Brain microvascular endothelial cell (primary cell): ENCODE measurements around the gene GID4.

Experiments used
- DNase-seq: peaks from one replicate; pipeline ENCODE4 v3.0.0-alpha.2; 2020
- H3K27ac ChIP-seq: fragments of 250-450 bp; sonication (Bioruptor Pico); 2 replicates; pipeline ENCODE4 v1.5.1; 2020; ENCODE audit warnings: mild to moderate bottlenecking, moderate library complexity
- H3K27me3 ChIP-seq: fragments of 250-450 bp; sonication (Bioruptor Pico); replicated peaks from 2 replicates; pipeline ENCODE4 v1.5.1; 2020; ENCODE audit warnings: mild to moderate bottlenecking
- H3K36me3 ChIP-seq: fragments of 250-450 bp; sonication (Bioruptor Pico); replicated peaks from 2 replicates; pipeline ENCODE4 v1.5.1; 2020; ENCODE audit warnings: mild to moderate bottlenecking
- H3K4me3 ChIP-seq: 2 replicates; pipeline ENCODE4 v1.5.1; 2011; ENCODE audit warnings: low read depth, mild to moderate bottlenecking, control low read depth, low read length, moderate library complexity
- in situ Hi-C: cut with HindIII; loops from 2 replicates; pipeline ENCODE4 v1.10.0; 2017; ENCODE audit warnings: low sequenced_read_pairs, low pct_ligation_motif_present
- TF ChIP-seq, protein P1 (sequence below): IDR thresholded peaks from 2 replicates; pipeline ENCODE4 v1.5.1; 2011; ENCODE audit warnings: low read depth, mild to moderate bottlenecking, moderate library complexity, low read length, control low read depth, inconsistent platforms; ENCODE audit errors: missing control alignments

The GID4 gene

DNA sequence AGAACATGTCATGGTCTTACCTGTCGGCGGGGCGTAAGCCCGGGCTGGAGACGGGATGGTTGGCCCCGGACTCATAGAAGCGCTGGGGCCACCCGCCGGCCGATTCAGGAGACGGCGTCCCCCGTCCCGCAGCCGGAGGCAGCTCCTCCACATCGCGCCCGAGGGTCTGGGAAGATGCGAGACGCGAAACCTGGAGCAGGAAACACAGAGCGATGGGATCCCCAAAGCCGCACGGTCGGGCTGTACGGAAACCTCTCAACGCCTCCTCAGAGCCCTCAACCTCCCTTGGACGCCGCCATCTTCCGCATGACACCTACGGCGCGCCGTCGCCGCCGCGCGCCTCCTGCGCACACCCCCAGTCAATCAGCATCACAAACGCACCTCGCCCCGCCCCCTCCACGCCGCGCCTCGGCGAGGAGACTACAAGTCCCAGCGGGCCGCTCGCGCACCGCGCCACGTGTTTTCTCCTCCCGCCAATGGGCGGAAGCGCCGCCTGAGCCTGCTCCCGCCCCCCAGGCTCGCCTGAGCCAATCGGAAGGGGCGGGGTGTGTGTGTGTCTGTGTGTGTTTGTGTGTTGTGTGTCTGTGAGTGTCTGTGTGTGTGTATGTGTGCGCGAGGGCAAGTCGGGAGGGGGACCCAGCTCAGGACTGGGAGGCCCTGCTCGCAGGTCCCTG, at the start of gene GID4, which contains the start of gene ATPAF2:
Gene GID4, plus strand, starts transcription at position 548 of the 674 bp plus-strand sequence. Its CDS starts 57 bp downstream, at position 605.
Gene ATPAF2, minus strand, starts transcription at position 308 of the 674 bp plus-strand sequence. Its CDS starts 155 bp downstream, at position 153.
- TF ChIP-seq, protein P1, sequence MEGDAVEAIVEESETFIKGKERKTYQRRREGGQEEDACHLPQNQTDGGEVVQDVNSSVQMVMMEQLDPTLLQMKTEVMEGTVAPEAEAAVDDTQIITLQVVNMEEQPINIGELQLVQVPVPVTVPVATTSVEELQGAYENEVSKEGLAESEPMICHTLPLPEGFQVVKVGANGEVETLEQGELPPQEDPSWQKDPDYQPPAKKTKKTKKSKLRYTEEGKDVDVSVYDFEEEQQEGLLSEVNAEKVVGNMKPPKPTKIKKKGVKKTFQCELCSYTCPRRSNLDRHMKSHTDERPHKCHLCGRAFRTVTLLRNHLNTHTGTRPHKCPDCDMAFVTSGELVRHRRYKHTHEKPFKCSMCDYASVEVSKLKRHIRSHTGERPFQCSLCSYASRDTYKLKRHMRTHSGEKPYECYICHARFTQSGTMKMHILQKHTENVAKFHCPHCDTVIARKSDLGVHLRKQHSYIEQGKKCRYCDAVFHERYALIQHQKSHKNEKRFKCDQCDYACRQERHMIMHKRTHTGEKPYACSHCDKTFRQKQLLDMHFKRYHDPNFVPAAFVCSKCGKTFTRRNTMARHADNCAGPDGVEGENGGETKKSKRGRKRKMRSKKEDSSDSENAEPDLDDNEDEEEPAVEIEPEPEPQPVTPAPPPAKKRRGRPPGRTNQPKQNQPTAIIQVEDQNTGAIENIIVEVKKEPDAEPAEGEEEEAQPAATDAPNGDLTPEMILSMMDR, result peak; percentile 33
- in situ Hi-C loops, result loop anchor here (10.0 kb wide), 1 partner anchor 144 kb away; no protein-coding TSS in a partner anchor
- peak within 1 kb of the TSS; percentile 94 for H3K4me3 ChIP-seq
- H3K27ac ChIP-seq, result peak within 1 kb of the TSS; percentile 50
- no peaks in the 10 kb centered on the region for H3K27me3 ChIP-seq
- peak; percentile 99 for DNase-seq
- no peaks in the 10 kb centered on the region for H3K36me3 ChIP-seq

- no peak overlapping the region for H3K4me3 ChIP-seq
- H3K36me3 ChIP-seq, result no peaks in the 10 kb centered on the region
- TF ChIP-seq, protein P1, result no peak
- DNase-seq, result no peak
- H3K27ac ChIP-seq, result no peak overlapping the region
- in situ Hi-C loops, result no loop called here
- no peaks in the 10 kb centered on the region for H3K27me3 ChIP-seq
Measured at GRCh38 chr17:17989618-17990017, 49.6 kb upstream of the GID4 start.

DNA sequence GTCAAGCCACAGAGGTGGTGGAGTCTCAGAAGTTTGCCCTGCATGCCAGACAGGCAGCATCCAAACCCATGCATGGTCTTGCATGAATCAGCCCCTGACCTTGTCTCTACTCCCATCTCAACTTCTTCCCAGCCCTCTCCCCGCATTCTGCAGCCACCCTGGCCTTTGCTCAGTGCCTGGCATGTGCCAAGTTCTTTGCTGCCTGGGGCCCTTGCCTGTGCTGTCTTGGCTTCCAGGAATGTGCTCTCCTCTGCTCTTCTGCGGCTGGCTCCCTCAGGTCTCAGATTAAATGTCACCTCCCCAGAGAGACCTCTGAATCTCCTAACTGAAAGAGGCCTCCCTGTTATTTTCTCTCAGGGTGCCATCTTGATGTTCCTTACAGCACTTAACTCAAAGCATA, 48.9 kb upstream of the GID4 start:
- TF ChIP-seq, protein P1, result no peak
- Histone ChIP-seq H3K27me3 (no peaks in the 10 kb centered on the region), H3K36me3 (no peaks in the 10 kb centered on the region), H3K4me3 (no peak overlapping the region), H3K27ac (peak overlapping the region; percentile 46)
- in situ Hi-C loops, result no loop called here
- DNase-seq, result no peak

DNA sequence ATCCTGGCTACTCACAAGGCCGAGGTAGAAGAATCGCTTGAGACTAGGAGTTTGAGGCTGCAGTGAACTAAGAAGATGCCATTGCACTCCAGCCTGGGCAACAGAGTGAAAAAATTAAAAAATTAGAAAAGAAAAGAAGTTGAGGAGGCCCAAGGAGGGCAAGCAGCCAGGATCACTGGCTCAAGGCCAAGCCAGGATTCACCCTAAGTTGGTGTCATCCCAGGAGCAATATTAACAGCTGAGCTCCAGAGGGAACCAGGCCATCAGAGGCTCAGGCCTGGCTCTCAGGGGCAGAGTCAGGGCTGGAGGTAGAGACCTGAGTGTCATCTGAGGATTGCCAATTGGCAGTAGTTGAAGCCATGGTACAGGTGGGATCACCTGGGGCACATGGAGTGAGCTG, 45.8 kb upstream of the GID4 start:
- DNase-seq, result no peak
- in situ Hi-C loops, result no loop called here
- Histone ChIP-seq H3K27ac (no peak overlapping the region), H3K4me3 (no peak overlapping the region), H3K27me3 (no peaks in the 10 kb centered on the region), H3K36me3 (no peaks in the 10 kb centered on the region)
- TF ChIP-seq, protein P1, result no peak

- no peak overlapping the region for H3K4me3 ChIP-seq
- TF ChIP-seq, protein P1, result no peak
- in situ Hi-C loops, result no loop called here
Measured at GRCh38 chr17:17993852-17994251, 45.4 kb upstream of the GID4 start.

More at GRCh38 chr17:17993852-17994251, 45.4 kb upstream of the GID4 start:
- Histone ChIP-seq H3K36me3 (no peaks in the 10 kb centered on the region), H3K27ac (no peak overlapping the region), H3K27me3 (no peaks in the 10 kb centered on the region)
- DNase-seq, result no peak
